GM18508 (cell line): Measurements from ENCODE around the gene DNAH10.

Source experiments
- ATAC-seq: cut with Tn5 transposase; IDR thresholded peaks from one replicate; pipeline ENCODE4 v1.9.1; 2021; ENCODE audit warnings: moderate number of reproducible peaks; ENCODE audit not compliant: insufficient read depth, unreplicated experiment

Gene DNAH10

GRCh38 chr12:123836292-123836691, 74.2 kb downstream of the DNAH10 start:
- no peak for ATAC-seq

DNA sequence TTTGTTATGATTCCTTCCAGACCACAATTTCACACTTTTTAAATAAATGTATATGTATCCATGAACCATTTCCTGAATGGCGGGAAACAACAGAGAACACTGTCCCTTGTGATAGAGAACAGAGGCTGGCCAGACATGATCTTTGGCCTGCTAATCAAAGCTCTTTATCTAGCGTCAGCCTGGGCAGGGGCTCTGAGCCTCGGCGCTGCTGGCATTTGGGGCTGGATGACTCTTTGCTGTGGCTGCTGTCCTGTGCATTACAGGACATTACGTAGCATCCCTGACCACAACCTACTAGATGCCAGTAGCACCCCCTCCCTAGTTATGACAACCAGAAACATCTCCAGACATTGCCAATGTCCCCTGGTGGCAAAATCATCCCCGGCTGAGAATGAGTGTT, 77.7 kb downstream of the DNAH10 start:
- no peak for ATAC-seq

DNA sequence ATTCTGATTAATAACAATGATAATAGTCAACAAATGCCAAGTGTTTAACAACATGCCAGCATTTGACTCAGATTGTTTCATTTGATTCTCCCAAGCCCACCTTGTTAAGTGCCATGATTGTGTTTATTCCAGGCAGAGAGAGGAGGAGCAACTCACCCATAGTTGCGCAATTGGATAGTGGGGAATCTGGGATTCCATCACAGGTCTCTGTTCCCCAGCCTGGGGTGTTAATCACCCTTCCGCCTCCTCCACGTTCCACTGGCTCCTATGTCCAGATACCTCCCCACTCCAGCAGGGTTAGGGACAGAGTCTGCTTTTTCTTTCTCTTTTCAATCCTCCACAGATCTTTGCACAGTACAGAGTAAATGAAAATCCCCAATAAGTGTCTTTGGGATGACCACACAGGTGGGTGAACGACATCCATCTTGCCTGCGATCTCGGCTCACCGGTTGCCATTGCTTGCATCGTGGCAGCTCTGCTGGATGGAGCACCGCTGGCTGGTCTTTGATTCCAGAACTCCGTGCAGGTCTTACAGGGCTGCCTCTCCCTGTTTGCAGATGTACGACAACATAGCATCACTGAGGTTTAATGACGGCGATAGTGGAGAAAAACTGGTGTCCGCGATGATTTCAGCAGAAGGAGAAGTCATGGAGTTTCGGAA, 78.8 kb downstream of the DNAH10 start:
- ATAC-seq, result no peak

DNA sequence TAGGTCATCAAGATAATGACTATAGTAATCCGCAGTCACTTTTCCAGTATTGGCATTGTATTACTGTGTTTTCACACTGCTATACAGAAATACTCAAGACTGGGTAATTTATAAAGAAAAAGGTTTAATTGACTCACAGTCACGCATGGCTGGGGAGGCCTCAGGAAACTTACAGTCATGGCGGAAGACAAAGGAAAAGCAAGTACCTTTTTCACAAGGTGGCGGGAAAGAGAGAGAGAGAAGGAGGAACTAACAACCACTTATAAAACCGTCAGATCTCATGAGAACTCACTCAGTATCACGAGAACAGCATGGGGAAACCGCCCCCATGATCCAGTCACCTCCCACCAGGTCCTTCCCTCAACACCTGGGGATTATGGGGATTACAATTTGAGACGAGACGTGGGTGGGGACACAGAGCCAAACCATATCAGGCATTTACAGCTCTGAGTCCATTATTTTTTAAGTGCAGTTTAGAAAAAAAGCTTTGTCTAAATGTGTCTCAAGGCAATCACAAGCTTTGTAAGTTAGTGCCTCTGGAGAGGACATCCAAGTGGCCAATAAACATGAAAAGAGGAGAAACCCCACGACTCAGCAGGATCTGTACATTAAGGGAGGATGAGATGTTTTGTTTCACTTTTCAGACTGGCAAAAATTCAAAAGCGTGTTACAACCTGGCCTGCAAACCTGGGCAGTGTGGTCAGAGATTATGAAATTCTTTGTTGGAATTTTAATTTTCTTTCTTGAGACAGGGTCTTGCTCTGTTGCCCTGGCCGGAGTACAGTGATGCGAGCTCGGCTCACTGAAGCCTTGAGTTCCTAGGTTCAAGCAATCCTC, 82.0 kb downstream of the DNAH10 start:
- no peak for ATAC-seq

DNA sequence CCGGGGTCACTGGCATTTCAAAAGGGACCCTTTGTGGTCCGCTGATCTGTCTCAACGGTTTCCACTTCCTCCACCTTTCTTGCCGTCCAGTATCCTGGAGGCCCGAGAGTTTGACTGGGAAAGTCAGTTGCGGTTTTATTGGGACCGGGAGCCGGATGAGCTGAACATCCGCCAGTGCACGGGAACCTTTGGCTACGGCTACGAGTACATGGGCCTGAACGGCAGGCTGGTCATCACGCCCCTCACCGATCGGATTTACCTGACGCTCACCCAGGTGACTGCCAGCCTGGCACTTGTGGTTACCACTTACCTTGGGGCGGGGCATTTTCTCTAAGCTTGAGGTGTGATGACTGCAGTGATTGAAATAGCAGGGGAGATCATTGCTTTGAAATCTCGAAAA, 83.8 kb downstream of the DNAH10 start:
- no peak for ATAC-seq

DNA sequence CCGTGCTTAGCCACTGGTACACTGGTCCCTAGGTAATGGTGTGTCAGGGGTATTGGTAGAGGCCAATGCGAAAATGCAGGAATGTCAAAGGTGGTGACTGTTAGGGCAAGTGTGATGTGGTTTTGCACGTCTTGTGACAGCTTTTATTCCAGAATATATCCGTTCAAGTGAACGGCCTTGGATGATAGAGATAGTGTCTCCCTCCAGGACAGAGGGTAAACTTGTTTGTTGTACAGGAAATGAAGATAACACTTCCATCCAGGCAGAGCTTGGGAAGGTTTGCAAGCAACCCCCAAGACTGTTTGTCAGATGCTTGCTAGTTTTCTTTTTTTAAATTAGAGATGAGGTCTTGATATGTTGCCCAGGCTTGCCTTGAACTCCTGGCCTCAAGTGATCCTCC, 84.2 kb downstream of the DNAH10 start:
- no peak for ATAC-seq

DNA sequence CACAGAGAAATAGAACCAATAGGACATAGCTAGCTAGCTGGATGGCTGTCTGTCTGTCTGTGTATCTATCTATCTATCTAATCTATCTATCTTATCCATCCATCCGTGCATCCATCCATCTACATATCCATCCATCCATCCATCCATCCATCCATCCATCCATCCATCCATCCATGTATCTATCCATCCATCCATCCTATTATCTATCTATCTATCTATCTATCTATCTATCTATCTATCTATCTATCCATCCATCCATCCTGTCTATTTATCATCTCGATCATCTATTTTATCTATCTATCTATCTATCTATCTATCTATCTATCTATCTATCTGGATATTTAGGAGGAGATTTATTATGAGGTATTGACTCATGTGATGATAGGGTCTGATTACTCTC, 84.9 kb downstream of the DNAH10 start:
- ATAC-seq, result no peak

DNA sequence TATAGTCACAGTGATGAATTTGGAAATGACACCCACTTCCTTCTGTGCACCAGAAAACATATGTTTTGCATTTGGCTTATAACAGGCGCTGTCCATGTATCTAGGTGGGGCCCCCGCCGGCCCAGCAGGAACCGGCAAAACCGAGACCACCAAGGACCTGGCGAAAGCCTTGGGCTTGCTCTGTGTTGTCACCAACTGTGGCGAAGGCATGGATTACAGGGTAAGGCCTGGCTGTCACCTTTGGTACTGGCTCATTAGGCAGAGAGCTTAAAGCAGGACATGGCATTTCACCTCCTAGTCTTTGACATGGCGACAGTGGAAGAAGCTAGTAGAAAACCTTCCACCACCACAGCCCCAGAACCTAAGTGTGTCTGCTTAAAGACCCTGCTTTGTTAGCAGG, 85.8 kb downstream of the DNAH10 start:
- no peak for ATAC-seq

GRCh38 chr12:123849517-123849916, 87.4 kb downstream of the DNAH10 start:
- no peak for ATAC-seq

DNA sequence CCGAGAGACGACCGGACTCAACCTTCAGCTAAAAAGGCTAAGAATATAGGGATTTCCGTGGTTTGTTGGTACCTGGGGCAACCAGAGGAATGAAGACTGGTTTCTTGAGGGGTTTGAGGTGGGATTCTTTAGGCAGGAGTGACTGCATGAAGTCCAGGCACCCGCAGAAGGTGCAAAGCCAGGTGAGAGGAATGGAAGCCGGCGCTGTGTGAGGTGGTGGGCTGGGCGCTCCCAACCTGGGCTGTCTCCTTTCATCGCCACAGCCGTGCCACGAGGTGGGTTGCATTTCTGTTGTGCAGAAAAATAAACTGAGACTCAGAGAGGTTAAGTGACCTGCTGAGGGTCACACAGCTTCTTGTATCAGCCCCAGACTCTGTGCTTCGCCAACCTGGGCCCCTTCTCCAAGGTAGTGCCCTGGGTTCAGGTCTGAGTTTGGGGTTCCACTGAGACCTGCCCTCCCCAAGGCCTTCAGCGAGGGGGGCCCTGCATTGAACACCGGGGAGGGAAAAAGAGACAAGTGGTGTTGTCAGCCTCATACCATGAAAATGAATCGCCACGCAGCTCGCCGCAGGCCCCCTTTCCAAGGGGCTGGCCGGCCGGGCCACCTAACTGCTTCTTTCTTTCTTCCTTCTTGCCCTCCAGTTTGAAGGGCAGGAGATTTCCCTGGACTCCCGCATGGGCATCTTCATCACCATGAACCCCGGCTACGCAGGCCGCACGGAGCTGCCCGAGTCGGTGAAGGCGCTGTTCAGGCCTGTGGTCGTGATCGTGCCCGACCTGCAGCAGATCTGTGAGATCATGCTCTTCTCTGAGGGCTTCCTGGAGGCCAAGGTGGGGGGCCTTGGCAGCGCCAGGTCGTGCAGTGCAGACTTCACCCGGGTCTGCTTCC, 88.4 kb downstream of the DNAH10 start:
- no peak for ATAC-seq

- no peak for ATAC-seq
These were observed 91.4 kb downstream of the DNAH10 start for GRCh38 chr12:123853396-123854070.

GRCh38 chr12:123854232-123854631, 92.1 kb downstream of the DNAH10 start:
- no peak for ATAC-seq

DNA sequence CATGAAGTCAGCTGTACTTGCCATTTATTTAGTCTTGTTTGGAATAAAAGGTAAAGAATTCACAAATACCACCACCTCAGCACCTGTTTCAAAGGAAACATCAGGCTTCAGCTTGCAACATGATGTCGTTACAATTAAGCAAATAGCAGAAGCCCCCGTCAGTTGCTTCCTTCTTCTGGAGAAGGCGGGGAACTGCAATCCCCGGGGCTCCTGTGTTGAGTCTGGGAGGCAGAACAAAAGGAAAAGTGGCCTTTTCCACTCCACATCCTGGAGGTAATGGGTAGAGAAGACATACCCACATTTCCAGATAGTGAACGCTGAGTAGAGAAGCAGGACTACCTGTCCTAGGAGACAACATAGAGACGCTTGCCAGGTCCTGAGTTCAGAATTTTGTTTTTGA, 92.8 kb downstream of the DNAH10 start:
- ATAC-seq, result no peak

GRCh38 chr12:123856681-123857080, 94.6 kb downstream of the DNAH10 start:
- no peak for ATAC-seq

DNA sequence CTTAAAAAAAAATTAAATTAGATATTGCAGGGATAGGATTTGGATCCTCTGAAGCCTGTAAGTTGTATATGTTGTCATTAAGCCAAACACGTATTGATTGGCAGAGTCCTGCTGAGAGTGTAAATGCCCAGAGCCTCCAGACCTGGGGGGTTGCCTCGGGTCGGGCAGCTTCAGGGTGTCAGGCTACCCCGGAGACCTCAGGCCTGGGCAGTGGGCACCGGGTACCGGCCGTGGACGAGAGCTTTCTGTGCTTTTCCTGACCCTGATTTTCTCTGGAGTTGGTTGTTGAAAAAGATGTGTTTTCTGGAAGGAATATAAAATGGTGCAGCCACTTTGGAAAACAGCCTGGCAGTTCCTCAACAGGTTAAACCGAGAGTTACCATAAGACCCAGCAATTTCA, 96.1 kb downstream of the DNAH10 start:
- no peak for ATAC-seq

DNA sequence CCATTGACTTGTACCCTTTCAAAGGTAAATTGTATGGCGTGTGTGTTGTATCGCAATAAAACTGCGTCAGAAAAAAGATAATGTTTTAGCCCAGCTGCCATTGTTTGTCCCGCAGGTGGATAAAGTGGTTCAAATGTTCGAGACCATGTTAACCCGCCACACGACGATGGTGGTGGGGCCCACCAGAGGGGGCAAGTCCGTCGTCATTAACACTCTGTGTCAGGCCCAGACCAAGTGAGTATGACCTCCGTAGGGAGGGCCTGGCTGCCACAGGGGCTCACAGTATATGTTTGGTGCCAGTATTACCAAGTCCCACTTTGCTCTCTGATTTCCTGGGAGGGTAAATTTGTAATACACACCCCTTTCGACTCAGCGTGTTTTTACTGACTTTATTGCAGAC, 96.9 kb downstream of the DNAH10 start:
- ATAC-seq, result no peak

DNA sequence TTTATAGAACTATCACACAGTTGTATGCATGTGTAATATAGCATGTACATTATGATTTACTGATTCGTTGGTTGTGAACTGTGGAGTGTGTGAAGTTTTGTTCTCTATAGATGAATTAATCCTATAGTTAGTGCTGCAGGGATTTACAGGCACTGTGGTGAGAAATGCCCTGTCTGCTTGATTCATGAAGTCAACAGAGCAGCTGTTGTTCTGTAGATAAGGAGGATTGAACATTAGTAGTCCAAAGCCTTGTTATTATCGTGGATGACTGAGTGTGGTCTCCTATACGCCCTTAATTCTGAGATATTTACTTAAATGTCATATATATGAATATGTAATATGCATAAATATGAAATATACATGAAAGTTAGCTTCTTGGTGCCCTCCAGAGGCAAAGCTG, 98.3 kb downstream of the DNAH10 start:
- ATAC-seq, result no peak

GRCh38 chr12:123861392-123861791, 99.3 kb downstream of the DNAH10 start:
- ATAC-seq, result no peak

GRCh38 chr12:123867141-123867540, 105.0 kb downstream of the DNAH10 start:
- ATAC-seq, result no peak

- ATAC-seq, result no peak
These were observed 106.7 kb downstream of the DNAH10 start for GRCh38 chr12:123868791-123869190.
